Liver (tissue), 9 donors: ENCODE results near the gene FADS3. TPM values are rescaled to one million over a fixed set of nuclear protein-coding genes. Genes with fewer than 3 reads are reported as not detected.

Experiments used
- DNase-seq: peaks from one replicate; pipeline ENCODE4 v3.0.0-alpha.2; 2017; ENCODE audit warnings: low spot score
- H3K27ac ChIP-seq, 2 donors: one replicate each; pipeline ENCODE4 v1.7.0; 2013; ENCODE audit warnings: inconsistent platforms in 2 of 2, low read length in 2 of 2, control low read depth in 1 of 2, low read depth in 1 of 2, mild to moderate bottlenecking in 1 of 2
- H3K27me3 ChIP-seq, 4 donors: one replicate each; pipeline versions ENCODE4 v1.6.1 to v1.7.0; 2013; ENCODE audit warnings: low read length in 3 of 4, inconsistent platforms in 1 of 4, mild to moderate bottlenecking in 1 of 4, moderate library complexity in 1 of 4; ENCODE audit not compliant: control insufficient read depth in 4 of 4, insufficient read depth in 4 of 4
- H3K36me3 ChIP-seq, 4 donors: one replicate each; pipeline versions ENCODE4 v1.6.1 to v1.7.0; 2013; ENCODE audit warnings: low read length in 3 of 4, mild to moderate bottlenecking in 3 of 4, low read depth in 1 of 4, moderate library complexity in 1 of 4; ENCODE audit not compliant: control insufficient read depth in 4 of 4, insufficient read depth in 3 of 4
- H3K4me1 ChIP-seq, 4 donors: one replicate each; pipeline versions ENCODE4 v1.6.1 to v1.7.0; 2013; ENCODE audit warnings: low read length in 3 of 4, mild to moderate bottlenecking in 3 of 4, moderate library complexity in 1 of 4; ENCODE audit not compliant: control insufficient read depth in 4 of 4, insufficient read depth in 4 of 4
- H3K4me3 ChIP-seq, 3 donors: one replicate each; pipeline versions ENCODE4 v1.6.1 to v1.7.0; 2013; ENCODE audit warnings: low read length in 3 of 3, control low read depth in 1 of 3, low read depth in 1 of 3, mild to moderate bottlenecking in 1 of 3
- H3K9ac ChIP-seq, 2 donors: one replicate each; pipeline ENCODE4 v1.7.0; 2013; ENCODE audit warnings: low read length in 2 of 2, mild to moderate bottlenecking in 2 of 2, moderate library complexity in 2 of 2, control low read depth in 1 of 2, low read depth in 1 of 2
- H3K9me3 ChIP-seq, 4 donors: one replicate each; pipeline versions ENCODE4 v1.6.1 to v1.7.0; 2013; ENCODE audit warnings: low read length in 3 of 4; ENCODE audit not compliant: control insufficient read depth in 4 of 4
- FOXA2 ChIP-seq: IDR thresholded peaks from 2 replicates; pipeline ENCODE4 v1.6.1; 2016; ENCODE audit warnings: antibody characterized with exemption
- GABPA ChIP-seq, 2 donors: IDR thresholded peaks in 1 of 2; conservative IDR thresholded peaks in 1 of 2; 2 replicates each; pipeline ENCODE4 v1.6.1; 2016; ENCODE audit warnings: antibody characterized with exemption in 2 of 2, mild to moderate bottlenecking in 1 of 2, moderate library complexity in 1 of 2
- HNF4A ChIP-seq, 2 donors: conservative IDR thresholded peaks; 2 replicates each; pipeline ENCODE4 v1.6.1; 2016; ENCODE audit warnings: antibody characterized with exemption in 2 of 2, mild to moderate bottlenecking in 2 of 2
- HNF4G ChIP-seq: IDR thresholded peaks from 2 replicates; pipeline ENCODE4 v1.6.1; 2016; ENCODE audit warnings: antibody characterized with exemption
- JUND ChIP-seq, 2 donors: IDR thresholded peaks; 2 replicates each; pipeline ENCODE4 v1.6.1; 2016; ENCODE audit warnings: antibody characterized with exemption in 2 of 2
- NR2F2 ChIP-seq: IDR thresholded peaks from 2 replicates; pipeline ENCODE4 v1.6.1; 2016; ENCODE audit warnings: antibody characterized with exemption
- RXRA ChIP-seq, 2 donors: IDR thresholded peaks; 2 replicates each; pipeline ENCODE4 v1.6.1; 2017 to 2018; ENCODE audit warnings: antibody characterized with exemption in 2 of 2, mild to moderate bottlenecking in 1 of 2
- SP1 ChIP-seq: IDR thresholded peaks from 2 replicates; pipeline ENCODE4 v1.6.1; 2018; ENCODE audit warnings: antibody characterized with exemption, mild to moderate bottlenecking
- YY1 ChIP-seq: IDR thresholded peaks from 2 replicates; pipeline ENCODE4 v1.6.1; 2016; ENCODE audit warnings: antibody characterized with exemption, mild to moderate bottlenecking
- WGBS: extraction: QIAGEN DNeasy Blood & Tissue Kit; methylation state at CpG from one replicate; pipeline ENCODE4 v1.1.7; 2013; 5-methylcytosine and 5-hydroxymethylcytosine counted together
- polyA plus RNA-seq, 2 donors: library from polyadenylated mRNA; stranded (reverse) in 1 of 2; unstranded in 1 of 2; fragments of 200-250 nt in 1 of 2; fragments of >200 nt in 1 of 2; fragmentation: Nextera tagmentation in 1 of 2; extraction: Ambion mirVana in 1 of 2; gene quantifications; one replicate each; pipeline versions ENCODE4 v1.2.1 to v1.2.3, GENCODE V29; 2013 to 2015
- total RNA-seq, 2 donors: library from RNA; depleted of rRNA; stranded (reverse); fragments of >200 nt; gene quantifications; one replicate each; pipeline ENCODE4 v1.2.3, GENCODE V29; 2014
- TF ChIP-seq, protein P1 (sequence below): fragments of 150-350 bp; IDR thresholded peaks from 2 replicates; pipeline ENCODE4 v1.5.1; 2017; ENCODE audit warnings: improper control_type of control experiment, low read depth, low read length; ENCODE audit not compliant: missing input control
- donor health status: healthy.
- donor health status: healthy.
- donor health status: healthy.
- donor health status: healthy.
- donor health status: healthy.

FADS3 gene
- total and polyA plus RNA-seq, 4 donors, result 8.3 to 13.6 (median 10.3) TPM

DNA sequence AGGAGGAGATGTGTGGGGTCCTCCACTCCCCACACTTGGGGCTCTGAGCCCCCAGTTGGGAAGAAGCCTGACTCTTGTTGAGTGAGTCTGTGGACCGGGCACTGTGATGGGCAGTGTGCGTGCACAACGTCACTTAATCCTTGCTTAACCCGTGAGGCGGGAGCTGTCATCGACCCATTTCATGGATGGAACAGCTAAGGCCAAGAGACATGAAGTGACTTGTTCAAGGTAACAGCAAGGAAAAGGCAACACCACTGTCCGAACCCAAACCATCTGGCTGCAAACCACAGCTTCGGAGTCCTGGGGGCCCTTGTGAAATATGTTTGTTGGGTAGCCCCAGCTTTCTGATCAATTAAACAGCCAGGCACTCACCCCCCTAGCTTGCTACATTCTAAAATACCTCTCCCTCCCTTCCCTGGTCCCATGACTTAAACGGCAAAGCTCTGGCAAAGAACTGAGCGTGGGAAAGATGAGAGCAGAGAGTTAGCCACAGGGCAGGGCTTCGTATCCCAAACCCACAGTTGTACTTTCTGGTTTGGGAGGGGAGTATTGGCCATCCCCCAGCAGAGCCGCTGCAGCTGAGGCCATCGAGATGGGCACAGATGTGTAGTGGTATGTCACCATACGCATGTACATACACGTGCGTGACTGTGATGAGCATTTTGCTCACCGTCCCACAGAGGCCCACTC is 37.0 kb downstream of the FADS3 start:
- no peak overlapping the region for H3K9ac ChIP-seq
- DNase-seq, result no peak
- no peak for TF ChIP-seq RXRA (IDR thresholded peaks at IDR 0.05)
- TF ChIP-seq JUND (IDR thresholded peaks at IDR 0.05), result no peak
- no peak for TF ChIP-seq GABPA (IDR thresholded peaks at IDR 0.05 in 1 of 2, conservative IDR thresholded peaks at IDR 0.05 in 1 of 2)
- no peak for TF ChIP-seq FOXA2
- no peak for TF ChIP-seq HNF4G
- no peak for TF ChIP-seq NR2F2
- WGBS, result 95% methylated on average over 17 of the region's 17 CpGs
- peaks cover 0 to 32% (median 17%) of the 10 kb centered on the region in 4 donors for H3K36me3 ChIP-seq
- H3K4me1 ChIP-seq, result no peaks in the 10 kb centered on the region
- H3K27ac ChIP-seq, result no peak overlapping the region
- no peaks in the 10 kb centered on the region for H3K27me3 ChIP-seq
- H3K4me3 ChIP-seq, result no peak overlapping the region
- H3K9me3 ChIP-seq, result no peaks in the 10 kb centered on the region

DNA sequence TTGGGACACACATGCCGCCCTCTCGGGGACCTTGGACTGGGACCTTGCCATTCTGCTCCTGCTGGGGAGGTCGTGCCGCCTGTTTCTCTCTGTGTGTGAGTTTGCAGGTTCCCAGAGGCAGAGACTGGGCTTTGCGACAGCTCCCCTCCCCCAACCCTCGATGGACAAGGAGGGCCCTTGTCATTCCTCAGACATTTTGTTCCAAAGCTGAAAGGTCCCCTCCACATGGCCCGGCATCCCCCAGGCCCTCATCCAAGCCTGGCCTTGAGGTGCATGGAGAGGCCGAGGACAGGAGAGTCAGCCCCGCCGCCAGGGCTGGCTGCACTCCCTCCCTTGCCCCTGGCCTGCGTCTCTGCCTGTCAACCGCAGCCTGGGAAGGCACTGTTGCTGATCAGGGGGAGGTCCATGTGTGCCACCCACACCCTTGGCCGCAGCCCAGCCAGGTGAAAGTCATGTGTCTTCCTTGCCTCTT is 37.6 kb downstream of the FADS3 start:
- no peak for DNase-seq
- H3K36me3 ChIP-seq, result peaks cover 3 to 34% (median 16%) of the 10 kb centered on the region in 4 donors
- no peaks in the 10 kb centered on the region for H3K4me1 ChIP-seq
- H3K27me3 ChIP-seq, result no peaks in the 10 kb centered on the region
- WGBS, result 84% methylated on average over 13 of the region's 13 CpGs
- TF ChIP-seq NR2F2 (no peak), SP1 (no peak), HNF4A (conservative IDR thresholded peaks at IDR 0.05) (no peak)
- no peak overlapping the region for H3K4me3 ChIP-seq
- no peak overlapping the region for H3K27ac ChIP-seq
- no peak overlapping the region for H3K9ac ChIP-seq
- H3K9me3 ChIP-seq, result no peaks in the 10 kb centered on the region

DNA sequence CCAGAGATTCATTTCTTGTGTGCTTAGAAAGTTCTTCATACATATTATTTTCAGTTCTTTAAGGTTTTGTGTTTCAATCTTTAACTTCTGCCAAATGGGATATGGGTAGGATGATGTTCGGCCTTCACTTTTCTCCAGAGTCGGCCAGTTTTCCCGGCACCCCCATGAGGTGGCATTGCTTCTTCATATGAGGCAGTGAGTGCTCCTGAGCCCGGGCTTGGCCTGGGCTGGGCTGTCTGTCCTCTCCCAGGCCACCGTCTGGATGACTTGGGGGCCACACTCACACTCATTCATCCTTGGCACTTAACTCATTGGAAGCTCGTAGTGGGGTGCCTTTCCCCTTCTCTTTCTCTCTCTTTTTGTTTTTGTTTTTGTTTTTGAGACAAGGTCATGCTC is 39.4 kb downstream of the FADS3 start:
- Histone ChIP-seq H3K4me3 (no peak overlapping the region), H3K9me3 (no peaks in the 10 kb centered on the region), H3K27ac (no peak overlapping the region), H3K27me3 (no peaks in the 10 kb centered on the region), H3K4me1 (no peaks in the 10 kb centered on the region), H3K9ac (no peak overlapping the region), H3K36me3 (peaks cover 4 to 38% (median 25%) of the 10 kb centered on the region in 4 donors)
- DNase-seq, result no peak
- TF ChIP-seq YY1 (no peak), SP1 (no peak), NR2F2 (no peak)
- TF ChIP-seq, protein P1, sequence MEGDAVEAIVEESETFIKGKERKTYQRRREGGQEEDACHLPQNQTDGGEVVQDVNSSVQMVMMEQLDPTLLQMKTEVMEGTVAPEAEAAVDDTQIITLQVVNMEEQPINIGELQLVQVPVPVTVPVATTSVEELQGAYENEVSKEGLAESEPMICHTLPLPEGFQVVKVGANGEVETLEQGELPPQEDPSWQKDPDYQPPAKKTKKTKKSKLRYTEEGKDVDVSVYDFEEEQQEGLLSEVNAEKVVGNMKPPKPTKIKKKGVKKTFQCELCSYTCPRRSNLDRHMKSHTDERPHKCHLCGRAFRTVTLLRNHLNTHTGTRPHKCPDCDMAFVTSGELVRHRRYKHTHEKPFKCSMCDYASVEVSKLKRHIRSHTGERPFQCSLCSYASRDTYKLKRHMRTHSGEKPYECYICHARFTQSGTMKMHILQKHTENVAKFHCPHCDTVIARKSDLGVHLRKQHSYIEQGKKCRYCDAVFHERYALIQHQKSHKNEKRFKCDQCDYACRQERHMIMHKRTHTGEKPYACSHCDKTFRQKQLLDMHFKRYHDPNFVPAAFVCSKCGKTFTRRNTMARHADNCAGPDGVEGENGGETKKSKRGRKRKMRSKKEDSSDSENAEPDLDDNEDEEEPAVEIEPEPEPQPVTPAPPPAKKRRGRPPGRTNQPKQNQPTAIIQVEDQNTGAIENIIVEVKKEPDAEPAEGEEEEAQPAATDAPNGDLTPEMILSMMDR, result no peak
- WGBS, result 93% methylated on average over 6 of the region's 6 CpGs
